ENCODE results near the gene RXFP2.

GRCh38 chr13:31797154-31797775 lies 57.9 kb downstream of the RXFP2 start:
- TF ChIP-seq CTCF (IDR thresholded peaks at IDR 0.05) (peak; percentile 56), EZH2 (IDR thresholded peaks at IDR 0.05) (no peak)
